Activated CD8-positive, alpha-beta memory T cell treated with anti-CD3 and anti-CD28 coated beads for 1 hour (primary cell): ENCODE results near the gene OR5AN1.
"Not testable (repeated sequence)": the region's sequence is repeated elsewhere in the genome, so short reads cannot be mapped to it uniquely, and the experiment has no call there.

ENCODE experiments used
- DNase-seq, 2 donors: peaks; one replicate each; pipeline ENCODE4 v3.0.0-alpha.2; 2020; ENCODE audit warnings: low read depth in 1 of 2; ENCODE audit errors: extremely low read depth in 1 of 2

OR5AN1 gene

GRCh38 chr11:59358595-59358994 lies at the start of gene OR5AN1:
TSS of gene OR5AN1 (plus strand) at chr11:59358895. CDS start at chr11:59364459, 5,564 bp downstream.
- no peak for DNase-seq

DNA sequence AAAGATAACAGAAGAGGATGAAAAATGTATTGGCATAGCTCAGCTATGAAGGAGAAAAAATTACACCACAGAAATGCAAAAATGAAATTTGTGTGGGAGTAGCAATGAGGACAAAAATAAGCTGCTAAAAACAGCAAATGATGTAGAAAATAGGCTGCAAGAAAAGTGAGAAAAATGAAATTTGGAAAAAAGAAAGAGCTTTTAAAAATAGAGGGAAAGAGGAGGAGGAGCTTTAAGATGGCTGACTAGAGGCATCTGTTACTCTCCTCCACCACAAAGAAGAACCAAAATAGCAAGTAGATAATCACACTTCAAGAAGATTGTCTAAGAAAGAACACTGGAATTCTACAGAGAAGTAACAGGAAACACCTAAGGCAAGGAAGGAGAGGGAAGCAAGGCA lies 23.7 kb upstream of the OR5AN1 start:
- DNase-seq = no peak

- no peak for DNase-seq
Measured at GRCh38 chr11:59336176-59336575, 22.5 kb upstream of the OR5AN1 start.

DNA sequence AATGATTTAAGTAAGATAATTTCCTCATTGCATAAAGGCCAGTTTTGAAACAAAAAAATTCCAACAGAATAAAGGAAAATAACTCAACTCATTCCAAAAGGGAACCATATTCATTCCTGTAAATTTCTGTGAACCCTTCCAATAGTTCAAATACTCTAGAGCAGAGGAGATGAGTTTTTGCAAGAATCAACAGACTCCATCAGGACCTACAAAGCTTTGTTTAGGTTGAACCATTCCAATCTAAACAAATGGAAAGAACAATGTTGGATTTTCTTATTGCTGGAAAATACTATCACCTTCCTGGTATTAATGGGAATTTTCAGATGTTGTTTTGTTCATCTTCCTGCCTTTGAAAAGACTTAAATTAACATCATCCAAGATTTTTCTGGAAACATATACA lies 21.8 kb upstream of the OR5AN1 start:
- no peak for DNase-seq

- not testable (repeated sequence) for DNase-seq
Measured at GRCh38 chr11:59349657-59350056, 9.0 kb upstream of the OR5AN1 start.

GRCh38 chr11:59355226-59355625 lies 3.5 kb upstream of the OR5AN1 start:
- DNase-seq = no peak

DNA sequence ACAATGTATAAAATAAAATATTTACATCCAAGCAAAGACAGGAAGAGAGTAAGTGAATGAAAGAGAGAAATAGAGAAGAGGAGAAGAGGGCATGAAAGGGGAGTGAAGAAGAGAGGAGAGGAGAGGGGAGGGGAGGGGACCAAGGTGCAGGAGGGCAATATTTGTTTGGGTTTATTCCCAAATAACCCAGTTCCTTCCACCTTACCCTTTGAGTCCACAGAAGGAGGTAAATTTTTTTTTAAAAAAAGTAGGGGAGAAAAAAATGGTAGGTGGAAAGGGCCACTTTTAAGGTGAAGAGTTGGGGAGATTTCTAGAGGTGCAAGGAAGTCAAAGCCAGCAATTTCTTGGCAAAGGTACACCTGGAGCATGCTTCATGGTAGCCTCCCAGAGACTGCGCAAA lies 2.1 kb upstream of the OR5AN1 start:
- DNase-seq = no peak

DNA sequence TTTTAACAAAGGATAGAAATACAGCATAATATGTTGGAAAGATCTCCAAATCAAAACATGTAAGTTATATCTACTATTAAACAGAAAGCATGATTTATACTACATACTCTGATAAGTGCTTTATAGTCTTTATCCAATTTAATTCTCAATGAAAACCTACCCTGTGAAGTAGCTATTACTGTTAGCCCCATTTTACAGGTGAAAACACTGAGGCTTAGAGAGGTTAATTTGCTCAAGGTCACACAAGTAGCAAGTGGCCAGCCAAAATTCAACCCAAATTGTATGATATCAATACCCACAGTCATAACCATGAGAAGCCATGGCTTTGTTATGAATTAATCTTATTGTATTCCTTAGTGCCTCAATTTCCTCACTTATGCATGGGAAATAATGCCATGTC lies 675 bp upstream of the OR5AN1 start:
- no peak for DNase-seq

GRCh38 chr11:59365232-59366018 lies 6.7 kb downstream of the OR5AN1 start:
- no peak for DNase-seq

DNA sequence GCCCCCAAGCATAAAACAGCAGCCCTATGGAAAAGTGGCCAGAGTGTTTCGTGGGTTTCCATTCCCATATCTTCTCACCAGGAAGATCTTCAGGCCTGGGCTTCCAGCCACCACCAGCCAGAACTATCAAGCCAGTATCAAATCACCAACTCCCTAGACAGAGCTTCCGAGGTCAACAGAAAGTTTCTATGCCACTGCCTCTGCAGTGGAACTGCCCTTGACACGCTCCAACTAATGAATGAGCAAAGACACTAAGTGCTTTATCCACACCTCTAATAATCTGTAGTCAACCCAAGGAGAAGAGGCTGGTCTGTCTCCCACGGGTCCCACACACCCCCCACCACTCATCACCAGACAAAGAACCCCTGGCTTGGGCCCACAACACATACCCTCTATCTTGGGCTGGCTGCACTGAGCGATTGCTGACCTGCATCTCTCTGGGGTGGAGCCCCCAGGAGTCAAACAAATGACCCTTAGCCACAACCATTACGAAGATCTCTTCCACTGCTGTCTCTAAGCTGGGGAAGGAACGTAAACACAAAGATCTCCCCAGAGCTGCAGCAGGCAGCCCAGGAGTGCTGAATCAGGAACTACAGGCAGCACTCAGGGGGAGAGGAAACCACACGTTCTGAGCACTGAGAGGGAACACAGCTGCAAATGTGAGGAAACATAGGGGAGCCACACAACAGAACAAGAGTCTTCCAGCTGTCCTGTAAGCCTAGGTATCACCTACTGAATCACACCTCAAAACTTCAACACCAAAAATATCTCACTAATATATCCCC lies 9.7 kb downstream of the OR5AN1 start:
- DNase-seq = no peak

GRCh38 chr11:59372324-59372723 lies 13.6 kb downstream of the OR5AN1 start:
- DNase-seq = not testable (repeated sequence)

GRCh38 chr11:59380263-59381059 lies 21.8 kb downstream of the OR5AN1 start:
- no peak for DNase-seq

GRCh38 chr11:59394186-59394585 lies 35.5 kb downstream of the OR5AN1 start:
- DNase-seq = no peak

GRCh38 chr11:59400461-59401261 lies 42.0 kb downstream of the OR5AN1 start:
- DNase-seq = no peak

GRCh38 chr11:59401262-59401552 lies 42.5 kb downstream of the OR5AN1 start:
- no peak for DNase-seq

GRCh38 chr11:59403546-59403945 lies 44.9 kb downstream of the OR5AN1 start:
- DNase-seq = no peak

DNA sequence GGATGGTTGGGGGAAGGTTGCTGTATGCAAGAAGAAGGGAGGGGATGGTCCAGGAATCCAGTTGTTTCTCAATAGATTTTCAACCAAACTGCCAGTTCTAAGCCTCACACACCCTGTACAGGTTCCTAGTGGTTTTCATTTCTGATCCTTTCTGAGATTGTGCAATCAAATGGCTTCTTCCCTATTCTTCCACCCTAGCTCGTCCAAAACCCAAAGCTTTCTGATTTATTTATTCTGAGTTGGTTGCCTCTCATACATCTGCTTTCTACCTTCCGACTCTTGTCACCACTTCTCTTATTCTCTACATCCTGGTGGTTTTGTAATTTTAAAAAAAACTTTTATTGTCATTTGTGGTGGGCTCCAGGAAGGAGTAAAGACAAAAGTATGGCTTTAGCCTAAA lies 55.0 kb downstream of the OR5AN1 start:
- no peak for DNase-seq

- no peak for DNase-seq
Measured at GRCh38 chr11:59415111-59415510, 56.4 kb downstream of the OR5AN1 start.

DNA sequence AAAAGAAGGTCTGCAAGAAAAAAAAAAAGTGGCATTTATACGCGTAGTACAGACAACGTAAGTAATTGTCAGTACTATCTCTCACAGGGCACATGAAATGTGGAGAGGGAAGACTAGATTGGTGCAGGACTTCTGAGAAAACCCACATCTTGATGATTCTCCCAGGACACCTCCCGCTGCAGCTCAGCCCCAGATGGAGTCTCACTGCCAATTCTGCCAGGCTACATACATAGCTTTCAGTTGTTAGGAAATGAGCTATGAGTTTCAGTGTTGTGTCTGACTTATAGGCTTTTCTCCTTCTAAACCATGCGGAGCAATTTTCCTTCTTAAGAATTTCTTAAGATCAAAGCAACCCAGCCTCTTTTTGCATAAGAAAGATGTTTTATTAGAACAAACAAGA lies 57.9 kb downstream of the OR5AN1 start:
- no peak for DNase-seq

GRCh38 chr11:59417023-59417422 lies 58.3 kb downstream of the OR5AN1 start:
- DNase-seq = no peak

GRCh38 chr11:59418156-59418555 lies 59.5 kb downstream of the OR5AN1 start:
- DNase-seq = no peak
